Measurements from ENCODE around the gene LCE4A.

Gene LCE4A

DNA sequence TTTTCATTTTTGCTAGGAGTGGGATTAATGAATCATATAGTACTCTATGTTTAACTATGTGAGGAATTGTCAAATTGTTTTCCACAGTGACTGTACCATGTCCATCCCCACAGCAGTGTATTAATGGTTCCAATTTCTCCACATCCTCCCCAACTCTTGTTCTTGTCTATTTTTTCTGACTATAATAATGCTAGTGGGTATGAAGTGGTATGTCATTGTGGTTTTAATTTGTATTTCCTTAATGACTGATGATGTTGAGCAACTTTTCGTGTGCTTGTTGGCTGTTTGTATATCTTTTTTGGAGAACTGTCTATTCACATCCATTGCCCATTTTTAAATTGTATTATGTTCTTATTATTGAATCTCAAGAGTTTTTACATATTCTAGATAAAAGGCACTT, 39.9 kb downstream of the LCE4A start:
- DNase-seq, result no peak

- DNase-seq, result no peak
Observed at GRCh38 chr1:152752225-152752624, 44.3 kb downstream of the LCE4A start.

GRCh38 chr1:152753586-152753985, 45.6 kb downstream of the LCE4A start:
- DNase-seq, result no peak

DNA sequence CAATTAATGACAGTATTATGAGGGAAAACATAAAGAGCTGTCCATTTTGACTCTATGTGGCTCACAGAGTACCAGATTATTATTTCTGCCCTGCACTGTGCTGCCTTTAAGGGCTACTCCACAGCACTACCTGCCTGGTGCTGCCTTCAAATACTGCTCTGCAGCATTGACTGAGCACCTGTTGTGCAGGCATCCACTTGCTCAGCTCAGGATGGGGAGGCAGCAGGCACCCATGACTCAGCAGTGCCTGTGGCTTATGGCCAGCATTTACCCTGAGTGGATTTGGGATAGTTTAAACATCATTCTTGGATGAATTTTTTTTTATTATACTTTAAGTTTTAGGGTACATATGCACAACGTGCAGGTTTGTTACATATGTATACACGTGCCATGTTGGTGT, 48.9 kb downstream of the LCE4A start:
- no peak for DNase-seq

GRCh38 chr1:152757747-152758146, 49.8 kb downstream of the LCE4A start, which contains the start of gene KPRP:
Gene KPRP (plus strand): TSS chr1:152758025. CDS start chr1:152759589, 1,564 bp downstream.
- no peak for DNase-seq

DNA sequence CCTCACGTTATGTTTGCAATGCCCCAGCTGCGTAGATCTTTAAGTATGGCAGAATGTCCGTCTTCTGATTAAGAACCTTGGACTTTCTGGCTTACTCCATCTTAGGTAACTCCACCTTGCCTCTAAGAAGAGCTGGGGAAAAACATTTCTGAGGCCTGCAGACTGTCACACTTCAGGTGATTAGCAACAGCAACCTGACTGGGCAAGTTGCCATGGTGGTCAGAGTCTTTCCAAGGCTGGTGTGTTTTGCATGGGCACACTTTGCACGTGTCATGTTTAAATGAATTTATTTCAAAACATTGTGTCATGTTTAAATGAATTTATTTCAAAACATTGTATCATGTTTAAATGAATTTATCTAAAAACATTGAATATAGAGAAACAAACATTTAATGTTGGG, 50.7 kb downstream of the LCE4A start:
- no peak for DNase-seq
